ENCODE data around the gene DDC.
"Not testable (repeated sequence)": the region's sequence is repeated elsewhere in the genome, so short reads cannot be mapped to it uniquely, and the experiment has no call there.

DDC gene

GRCh38 chr7:50552139-50552538, 13.1 kb downstream of the DDC start:
- TF ChIP-seq CTCF (IDR thresholded peaks at IDR 0.05), result no peak
- H3K27ac ChIP-seq, result peak overlapping the region; percentile 88
- H3K4me2 ChIP-seq (ENCODE audit: low read length), result no peak overlapping the region
- H2AFZ ChIP-seq, result peak overlapping the region; percentile 23
- H3K4me3 ChIP-seq (ENCODE audit: low read depth, low read length), result no peak overlapping the region
- peaks cover 50% of the 10 kb centered on the region for H3K4me1 ChIP-seq
- no peaks in the 10 kb centered on the region for H3K36me3 ChIP-seq (ENCODE audit: control insufficient read depth, insufficient read depth, low read length)
- H3K9me3 ChIP-seq (ENCODE audit: control insufficient read depth, low read length), result no peaks in the 10 kb centered on the region
- no peaks in the 10 kb centered on the region for H3K79me2 ChIP-seq
- H3K9ac ChIP-seq, result no peak overlapping the region
- H3K27me3 ChIP-seq (ENCODE audit: control insufficient read depth, insufficient read depth, low read length), result no peaks in the 10 kb centered on the region

GRCh38 chr7:50545613-50546012, 19.6 kb downstream of the DDC start:
- peaks cover 13% of the 10 kb centered on the region for H3K4me1 ChIP-seq
- H3K9ac ChIP-seq; H3K27me3 ChIP-seq (ENCODE audit: control insufficient read depth, insufficient read depth, low read length); H3K4me3 ChIP-seq (ENCODE audit: low read depth, low read length); H3K79me2 ChIP-seq; H3K27ac ChIP-seq; H3K9me3 ChIP-seq (ENCODE audit: control insufficient read depth, low read length); H2AFZ ChIP-seq; H3K36me3 ChIP-seq (ENCODE audit: control insufficient read depth, insufficient read depth, low read length); H3K4me2 ChIP-seq (ENCODE audit: low read length): not testable (repeated sequence)

GRCh38 chr7:50544992-50545391, 20.2 kb downstream of the DDC start:
- no peak for TF ChIP-seq CTCF (IDR thresholded peaks at IDR 0.05)
- no peak overlapping the region for H3K4me2 ChIP-seq (ENCODE audit: low read length)
- H2AFZ ChIP-seq, result no peak overlapping the region

GRCh38 chr7:50543776-50544442, 21.3 kb downstream of the DDC start:
- no peak for TF ChIP-seq CTCF (IDR thresholded peaks at IDR 0.05)
- Histone ChIP-seq H3K79me2 (no peaks in the 10 kb centered on the region), H3K27ac (no peak overlapping the region), H3K4me2 (ENCODE audit: low read length) (no peak overlapping the region), H3K9me3 (ENCODE audit: control insufficient read depth, low read length) (no peaks in the 10 kb centered on the region), H3K4me1 (peaks cover 10% of the 10 kb centered on the region), H2AFZ (no peak overlapping the region), H3K27me3 (ENCODE audit: control insufficient read depth, insufficient read depth, low read length) (no peaks in the 10 kb centered on the region), H3K4me3 (ENCODE audit: low read depth, low read length) (no peak overlapping the region), H3K36me3 (ENCODE audit: control insufficient read depth, insufficient read depth, low read length) (no peaks in the 10 kb centered on the region), H3K9ac (no peak overlapping the region)

More at GRCh38 chr7:50544992-50545391, 20.2 kb downstream of the DDC start:
- Histone ChIP-seq H3K79me2 (no peaks in the 10 kb centered on the region), H3K4me3 (ENCODE audit: low read depth, low read length) (no peak overlapping the region), H3K9me3 (ENCODE audit: control insufficient read depth, low read length) (no peaks in the 10 kb centered on the region), H3K36me3 (ENCODE audit: control insufficient read depth, insufficient read depth, low read length) (no peaks in the 10 kb centered on the region), H3K4me1 (peaks cover 10% of the 10 kb centered on the region), H3K9ac (no peak overlapping the region), H3K27ac (no peak overlapping the region), H3K27me3 (ENCODE audit: control insufficient read depth, insufficient read depth, low read length) (no peaks in the 10 kb centered on the region)

GRCh38 chr7:50542132-50542531, 23.1 kb downstream of the DDC start:
- TF ChIP-seq CTCF (IDR thresholded peaks at IDR 0.05), result no peak

More at GRCh38 chr7:50542132-50542531, 23.1 kb downstream of the DDC start:
- Histone ChIP-seq H3K9me3 (ENCODE audit: control insufficient read depth, low read length) (no peaks in the 10 kb centered on the region), H3K4me2 (ENCODE audit: low read length) (no peak overlapping the region), H2AFZ (no peak overlapping the region), H3K79me2 (no peaks in the 10 kb centered on the region), H3K36me3 (ENCODE audit: control insufficient read depth, insufficient read depth, low read length) (no peaks in the 10 kb centered on the region), H3K27ac (no peak overlapping the region), H3K27me3 (ENCODE audit: control insufficient read depth, insufficient read depth, low read length) (no peaks in the 10 kb centered on the region), H3K9ac (no peak overlapping the region), H3K4me3 (ENCODE audit: low read depth, low read length) (no peak overlapping the region), H3K4me1 (peaks cover 10% of the 10 kb centered on the region)
